Stimulated activated CD4-positive, alpha-beta T cell treated with anti-CD3 and anti-CD28 coated beads, Interleukin-2, amount 100 ng/mL, for 4 hours (primary cell): ENCODE measurements around the gene TBC1D8.
"Not testable (repeated sequence)": the region's sequence is repeated elsewhere in the genome, so short reads cannot be mapped to it uniquely, and the experiment has no call there.

Source experiments
- DNase-seq: peaks from one replicate; pipeline ENCODE4 v3.0.0-alpha.2; 2020; ENCODE audit warnings: low read depth

The TBC1D8 gene

GRCh38 chr2:101064125-101064502 lies 87.1 kb downstream of the TBC1D8 start:
- no peak for DNase-seq

GRCh38 chr2:101063352-101064124 lies 87.6 kb downstream of the TBC1D8 start:
- DNase-seq: no peak

GRCh38 chr2:101058386-101058785 lies 92.8 kb downstream of the TBC1D8 start:
- DNase-seq: no peak

- no peak for DNase-seq
Observed at GRCh38 chr2:101057051-101057933, 93.9 kb downstream of the TBC1D8 start.

GRCh38 chr2:101053117-101053516 lies 98.1 kb downstream of the TBC1D8 start:
- DNase-seq: no peak

GRCh38 chr2:101052147-101052546 lies 99.0 kb downstream of the TBC1D8 start:
- DNase-seq: no peak

GRCh38 chr2:101050886-101051285 lies 100.3 kb downstream of the TBC1D8 start:
- DNase-seq: not testable (repeated sequence)

GRCh38 chr2:101048756-101049155 lies 102.4 kb downstream of the TBC1D8 start:
- no peak for DNase-seq

GRCh38 chr2:101047774-101048173 lies 103.4 kb downstream of the TBC1D8 start:
- DNase-seq: no peak

GRCh38 chr2:101047075-101047766 lies 104.0 kb downstream of the TBC1D8 start:
- no peak for DNase-seq

GRCh38 chr2:101045330-101045729 lies 105.9 kb downstream of the TBC1D8 start:
- no peak for DNase-seq

- DNase-seq: no peak
Observed at GRCh38 chr2:101041413-101041812, 109.8 kb downstream of the TBC1D8 start.

GRCh38 chr2:101040761-101041160 lies 110.4 kb downstream of the TBC1D8 start:
- no peak for DNase-seq

GRCh38 chr2:101040072-101040471 lies 111.1 kb downstream of the TBC1D8 start:
- no peak for DNase-seq

GRCh38 chr2:101038455-101039255 lies 112.5 kb downstream of the TBC1D8 start:
- no peak for DNase-seq

- no peak for DNase-seq
Observed at GRCh38 chr2:101037161-101037755, 113.9 kb downstream of the TBC1D8 start.

GRCh38 chr2:101036562-101036961 lies 114.6 kb downstream of the TBC1D8 start:
- DNase-seq: no peak

GRCh38 chr2:101032084-101032776 lies 119.0 kb downstream of the TBC1D8 start:
- DNase-seq: no peak

GRCh38 chr2:101030866-101031554 lies 120.2 kb downstream of the TBC1D8 start:
- DNase-seq: no peak

- DNase-seq: no peak
Observed at GRCh38 chr2:101027852-101028251, 123.3 kb downstream of the TBC1D8 start.
